ENCODE results near the gene C1QA. TPM values are rescaled to one million over a fixed set of nuclear protein-coding genes. Genes with fewer than 3 reads are reported as not detected.

C1QA gene
- polyA plus RNA-seq, 1 donor from 2014 or later, result not detected

GRCh38 chr1:22650089-22650693 is 13.8 kb downstream of the C1QA start:
- no peaks in the 10 kb centered on the region for H3K27me3 ChIP-seq (ENCODE audit: insufficient read depth, low read depth, low read length)
- no peak overlapping the region for H3K4me3 ChIP-seq (ENCODE audit: low read length)
- H3K27ac ChIP-seq (ENCODE audit: low read length), result no peak overlapping the region
- H4K20me1 ChIP-seq (ENCODE audit: insufficient read depth), result no peaks in the 10 kb centered on the region
- no peaks in the 10 kb centered on the region for H3K79me2 ChIP-seq (replicated peaks; ENCODE audit: insufficient read depth, low read length)
- no peaks in the 10 kb centered on the region for H3K36me3 ChIP-seq (ENCODE audit: insufficient read depth, low read length)
- no peak overlapping the region for H2AFZ ChIP-seq (ENCODE audit: low read depth, low read length)
- no peaks in the 10 kb centered on the region for H3K9me3 ChIP-seq (ENCODE audit: low read length)
- H3K9ac ChIP-seq (ENCODE audit: low read length), result no peak overlapping the region
- no peaks in the 10 kb centered on the region for H3F3A ChIP-seq (ENCODE audit: insufficient read depth, low read length, poor library complexity, severe bottlenecking)
- H3K9me2 ChIP-seq (ENCODE audit: insufficient read depth, low read length), result no peaks in the 10 kb centered on the region
- no peak overlapping the region for H3K4me2 ChIP-seq (ENCODE audit: low read length)
- TF ChIP-seq POLR2AphosphoS5 (IDR thresholded peaks at IDR 0.05), result no peak
- TF ChIP-seq, protein P1, sequence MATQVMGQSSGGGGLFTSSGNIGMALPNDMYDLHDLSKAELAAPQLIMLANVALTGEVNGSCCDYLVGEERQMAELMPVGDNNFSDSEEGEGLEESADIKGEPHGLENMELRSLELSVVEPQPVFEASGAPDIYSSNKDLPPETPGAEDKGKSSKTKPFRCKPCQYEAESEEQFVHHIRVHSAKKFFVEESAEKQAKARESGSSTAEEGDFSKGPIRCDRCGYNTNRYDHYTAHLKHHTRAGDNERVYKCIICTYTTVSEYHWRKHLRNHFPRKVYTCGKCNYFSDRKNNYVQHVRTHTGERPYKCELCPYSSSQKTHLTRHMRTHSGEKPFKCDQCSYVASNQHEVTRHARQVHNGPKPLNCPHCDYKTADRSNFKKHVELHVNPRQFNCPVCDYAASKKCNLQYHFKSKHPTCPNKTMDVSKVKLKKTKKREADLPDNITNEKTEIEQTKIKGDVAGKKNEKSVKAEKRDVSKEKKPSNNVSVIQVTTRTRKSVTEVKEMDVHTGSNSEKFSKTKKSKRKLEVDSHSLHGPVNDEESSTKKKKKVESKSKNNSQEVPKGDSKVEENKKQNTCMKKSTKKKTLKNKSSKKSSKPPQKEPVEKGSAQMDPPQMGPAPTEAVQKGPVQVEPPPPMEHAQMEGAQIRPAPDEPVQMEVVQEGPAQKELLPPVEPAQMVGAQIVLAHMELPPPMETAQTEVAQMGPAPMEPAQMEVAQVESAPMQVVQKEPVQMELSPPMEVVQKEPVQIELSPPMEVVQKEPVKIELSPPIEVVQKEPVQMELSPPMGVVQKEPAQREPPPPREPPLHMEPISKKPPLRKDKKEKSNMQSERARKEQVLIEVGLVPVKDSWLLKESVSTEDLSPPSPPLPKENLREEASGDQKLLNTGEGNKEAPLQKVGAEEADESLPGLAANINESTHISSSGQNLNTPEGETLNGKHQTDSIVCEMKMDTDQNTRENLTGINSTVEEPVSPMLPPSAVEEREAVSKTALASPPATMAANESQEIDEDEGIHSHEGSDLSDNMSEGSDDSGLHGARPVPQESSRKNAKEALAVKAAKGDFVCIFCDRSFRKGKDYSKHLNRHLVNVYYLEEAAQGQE (IDR thresholded peaks at IDR 0.05; ENCODE audit: borderline replicate concordance), result no peak
- no peak for TF ChIP-seq SMC3 (conservative IDR thresholded peaks at IDR 0.05; ENCODE audit: poor library complexity)
- TF ChIP-seq EZH2 (IDR thresholded peaks at IDR 0.05; ENCODE audit: borderline replicate concordance, insufficient read depth, low read length, poor library complexity, severe bottlenecking), result no peak
- TF ChIP-seq, protein P2, sequence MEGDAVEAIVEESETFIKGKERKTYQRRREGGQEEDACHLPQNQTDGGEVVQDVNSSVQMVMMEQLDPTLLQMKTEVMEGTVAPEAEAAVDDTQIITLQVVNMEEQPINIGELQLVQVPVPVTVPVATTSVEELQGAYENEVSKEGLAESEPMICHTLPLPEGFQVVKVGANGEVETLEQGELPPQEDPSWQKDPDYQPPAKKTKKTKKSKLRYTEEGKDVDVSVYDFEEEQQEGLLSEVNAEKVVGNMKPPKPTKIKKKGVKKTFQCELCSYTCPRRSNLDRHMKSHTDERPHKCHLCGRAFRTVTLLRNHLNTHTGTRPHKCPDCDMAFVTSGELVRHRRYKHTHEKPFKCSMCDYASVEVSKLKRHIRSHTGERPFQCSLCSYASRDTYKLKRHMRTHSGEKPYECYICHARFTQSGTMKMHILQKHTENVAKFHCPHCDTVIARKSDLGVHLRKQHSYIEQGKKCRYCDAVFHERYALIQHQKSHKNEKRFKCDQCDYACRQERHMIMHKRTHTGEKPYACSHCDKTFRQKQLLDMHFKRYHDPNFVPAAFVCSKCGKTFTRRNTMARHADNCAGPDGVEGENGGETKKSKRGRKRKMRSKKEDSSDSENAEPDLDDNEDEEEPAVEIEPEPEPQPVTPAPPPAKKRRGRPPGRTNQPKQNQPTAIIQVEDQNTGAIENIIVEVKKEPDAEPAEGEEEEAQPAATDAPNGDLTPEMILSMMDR (IDR thresholded peaks at IDR 0.05; ENCODE audit: poor library complexity, severe bottlenecking), result no peak

DNA sequence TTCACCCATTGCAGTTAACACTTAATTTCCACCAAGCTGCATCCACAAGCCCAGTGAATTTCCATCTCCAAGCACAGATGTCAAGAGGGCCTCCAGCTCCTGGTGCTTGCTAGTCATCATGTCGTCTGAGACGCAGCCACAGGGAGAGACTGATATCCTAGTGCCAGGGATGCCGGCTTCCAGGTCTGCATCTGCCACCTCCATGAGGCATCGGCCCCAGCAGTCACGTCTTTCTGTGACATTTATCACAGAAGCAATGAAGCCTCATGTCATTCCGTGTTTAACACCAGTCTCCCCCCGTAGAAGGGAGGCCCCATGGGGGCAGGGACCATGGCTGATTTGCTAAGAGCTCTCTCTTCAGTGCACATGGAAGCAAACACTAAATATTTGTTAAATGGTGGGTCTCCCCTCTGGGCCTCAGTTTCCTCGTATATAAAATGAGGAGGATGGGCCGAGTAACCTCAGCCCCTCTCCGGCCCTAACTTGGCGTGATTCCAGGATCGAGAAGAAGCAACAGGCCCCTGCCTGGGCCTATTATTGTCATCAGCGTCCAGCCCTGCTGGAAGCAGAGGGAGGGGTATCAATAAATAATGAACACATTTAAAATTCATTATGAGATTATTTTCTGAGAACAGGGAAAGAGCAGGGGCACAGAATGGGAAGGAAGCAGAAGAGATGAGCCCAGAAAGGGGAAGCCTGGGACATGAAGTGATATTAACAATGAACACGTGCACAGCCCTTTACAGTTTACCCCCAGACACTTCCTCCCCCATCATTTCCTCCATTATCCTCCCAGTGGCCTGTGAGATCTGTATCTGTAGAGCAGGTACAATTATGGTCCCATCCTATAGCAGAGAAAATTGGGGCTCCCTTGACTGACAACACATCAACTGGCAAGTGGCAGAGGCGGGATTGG is 15.8 kb downstream of the C1QA start:
- H3K27me3 ChIP-seq (ENCODE audit: insufficient read depth, low read depth, low read length), result no peaks in the 10 kb centered on the region
- H3K9me2 ChIP-seq (ENCODE audit: insufficient read depth, low read length), result no peaks in the 10 kb centered on the region
- H3K4me3 ChIP-seq (ENCODE audit: low read length), result no peak overlapping the region
- TF ChIP-seq POLR2AphosphoS5 (IDR thresholded peaks at IDR 0.05), result no peak
- no peak for TF ChIP-seq RAD21 (conservative IDR thresholded peaks at IDR 0.05)
- TF ChIP-seq, protein P2 (IDR thresholded peaks at IDR 0.05; ENCODE audit: poor library complexity, severe bottlenecking), result no peak
- TF ChIP-seq EZH2 (IDR thresholded peaks at IDR 0.05; ENCODE audit: borderline replicate concordance, insufficient read depth, low read length, poor library complexity, severe bottlenecking), result no peak
- TF ChIP-seq TAF1 (IDR thresholded peaks at IDR 0.05; ENCODE audit: low read depth), result no peak
- no peak for TF ChIP-seq EP300 (conservative IDR thresholded peaks at IDR 0.05; ENCODE audit: poor library complexity, severe bottlenecking)
- TF ChIP-seq, protein P1 (IDR thresholded peaks at IDR 0.05; ENCODE audit: borderline replicate concordance), result no peak
- no peak for TF ChIP-seq MXI1 (conservative IDR thresholded peaks at IDR 0.05; ENCODE audit: poor library complexity, severe bottlenecking)
- TF ChIP-seq SMC3 (conservative IDR thresholded peaks at IDR 0.05; ENCODE audit: poor library complexity), result no peak
- no peaks in the 10 kb centered on the region for H3K9me3 ChIP-seq (ENCODE audit: low read length)
- H3K4me2 ChIP-seq (ENCODE audit: low read length), result no peak overlapping the region
- H2AFZ ChIP-seq (ENCODE audit: low read depth, low read length), result no peak overlapping the region
- H3K9ac ChIP-seq (ENCODE audit: low read length), result no peak overlapping the region
- H3F3A ChIP-seq (ENCODE audit: insufficient read depth, low read length, poor library complexity, severe bottlenecking), result no peaks in the 10 kb centered on the region
- H4K20me1 ChIP-seq (ENCODE audit: insufficient read depth), result no peaks in the 10 kb centered on the region
- H3K79me2 ChIP-seq (replicated peaks; ENCODE audit: insufficient read depth, low read length), result no peaks in the 10 kb centered on the region
- H3K36me3 ChIP-seq (ENCODE audit: insufficient read depth, low read length), result no peaks in the 10 kb centered on the region
- no peak overlapping the region for H3K27ac ChIP-seq (ENCODE audit: low read length)

Data from neural cell (in vitro differentiated cells).